Measurements from ENCODE around the gene PRPSAP2.
"Not testable (repeated sequence)": the region's sequence is repeated elsewhere in the genome, so short reads cannot be mapped to it uniquely, and the experiment has no call there.

The PRPSAP2 gene

GRCh38 chr17:18857864-18858566 lies at the start of gene PRPSAP2:
Gene PRPSAP2, plus strand, starts transcription at chr17:18858131. Its CDS starts 7,703 bp downstream, at chr17:18865834.
- peak; percentile 60 to 97 (median 92) for DNase-seq

- not testable (repeated sequence) for DNase-seq
These were observed 42.0 kb upstream of the PRPSAP2 start for GRCh38 chr17:18815924-18816323.

GRCh38 chr17:18816489-18817371 lies 41.2 kb upstream of the PRPSAP2 start:
- DNase-seq = peak in 3 of 14 donors; percentile 0 to 51 (median 11)

- not testable (repeated sequence) for DNase-seq
These were observed 36.5 kb upstream of the PRPSAP2 start for GRCh38 chr17:18821430-18821829.

- DNase-seq = not testable (repeated sequence)
These were observed 30.3 kb upstream of the PRPSAP2 start for GRCh38 chr17:18827613-18828012.

- DNase-seq = no peak
These were observed 9.4 kb upstream of the PRPSAP2 start for GRCh38 chr17:18848501-18848900.

- DNase-seq = no peak
These were observed 7.3 kb upstream of the PRPSAP2 start for GRCh38 chr17:18850679-18851078.

GRCh38 chr17:18851201-18851600 lies 6.7 kb upstream of the PRPSAP2 start:
- DNase-seq = no peak

GRCh38 chr17:18854956-18855355 lies 3.0 kb upstream of the PRPSAP2 start:
- no peak for DNase-seq

- DNase-seq = peak; percentile 65 to 96 (median 93)
These were observed 1.9 kb upstream of the PRPSAP2 start for GRCh38 chr17:18855831-18856569.

GRCh38 chr17:18856570-18856915 lies 1.4 kb upstream of the PRPSAP2 start:
- DNase-seq = no peak

- peak in 1 of 14 donors; percentile 39 for DNase-seq
These were observed 775 bp downstream of the PRPSAP2 start for GRCh38 chr17:18858567-18859245.

GRCh38 chr17:18859256-18859655 lies 1.3 kb downstream of the PRPSAP2 start:
- peak in 4 of 14 donors; percentile 4 to 52 (median 8) for DNase-seq

- DNase-seq = no peak
These were observed 2.4 kb downstream of the PRPSAP2 start for GRCh38 chr17:18860161-18860972.

GRCh38 chr17:18862011-18862410 lies 4.1 kb downstream of the PRPSAP2 start:
- no peak for DNase-seq

GRCh38 chr17:18864996-18865395 lies 7.1 kb downstream of the PRPSAP2 start:
- DNase-seq = not testable (repeated sequence)

- no peak for DNase-seq
These were observed 9.2 kb downstream of the PRPSAP2 start for GRCh38 chr17:18866866-18867813.

GRCh38 chr17:18877104-18877645 lies 19.2 kb downstream of the PRPSAP2 start:
- DNase-seq = no peak

GRCh38 chr17:18888766-18889290 lies 30.9 kb downstream of the PRPSAP2 start:
- no peak for DNase-seq

GRCh38 chr17:18889658-18890057 lies 31.7 kb downstream of the PRPSAP2 start:
- peak in 1 of 14 donors; percentile 70 for DNase-seq

Data from C1 segment of cervical spinal cord (tissue), 14 donors.